ENCODE measurements around the gene ACIN1. TPM values are rescaled to one million over a fixed set of nuclear protein-coding genes. Genes with fewer than 3 reads are reported as not detected.

ACIN1 gene
- total and polyA plus RNA-seq, 2 donors (not counting 1 experiment from before 2014, with no cell fraction given): 75.1 to 94.0 TPM

DNA sequence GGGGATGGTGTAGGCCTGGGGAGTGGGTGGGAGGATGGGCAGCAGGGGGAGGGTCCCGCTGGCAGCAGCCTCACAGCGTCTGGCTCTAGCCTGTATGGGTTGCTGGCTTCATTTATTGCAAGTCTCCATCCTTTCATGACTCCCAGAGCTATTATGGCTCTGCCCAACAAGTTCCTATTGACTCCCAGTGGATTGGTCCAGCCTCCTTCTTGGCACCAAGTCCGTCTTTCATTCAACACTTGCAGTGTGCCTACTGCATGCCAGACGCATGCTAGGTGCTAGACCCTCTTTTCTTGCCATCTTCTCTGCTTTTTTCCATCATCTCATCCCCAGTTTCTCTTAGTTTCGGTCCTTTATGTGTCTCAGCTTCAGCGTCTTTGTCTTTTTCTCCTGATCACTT, 51.8 kb downstream of the ACIN1 start:
- H3K4me1 ChIP-seq (ENCODE audit: control insufficient read depth, extremely low read depth, insufficient read depth, low read length): no peaks in the 10 kb centered on the region
- H3K9me3 ChIP-seq (ENCODE audit: control insufficient read depth, insufficient read depth, low read depth, low read length): no peaks in the 10 kb centered on the region
- H2AFZ ChIP-seq (ENCODE audit: low read length): no peak overlapping the region
- no peaks in the 10 kb centered on the region for H3K79me2 ChIP-seq (ENCODE audit: control insufficient read depth, insufficient read depth, low read length)
- no peak for DNase-seq (ENCODE audit: low read depth in 2 of 2)
- no peak overlapping the region for H3K4me2 ChIP-seq (ENCODE audit: extremely low read depth, insufficient read depth, low read length)
- no peak overlapping the region for H3K27ac ChIP-seq (ENCODE audit: insufficient read depth, low read length)
- H3K27me3 ChIP-seq (ENCODE audit: control insufficient read depth, insufficient read depth, low read length): no peaks in the 10 kb centered on the region
- H3K36me3 ChIP-seq (ENCODE audit: control insufficient read depth, insufficient read depth, low read length): no peaks in the 10 kb centered on the region
- no peaks in the 10 kb centered on the region for H4K20me1 ChIP-seq (ENCODE audit: control insufficient read depth, extremely low read depth, insufficient read depth, low read length)
- TF ChIP-seq EZH2 (IDR thresholded peaks at IDR 0.05; ENCODE audit: low read length, missing control alignments): no peak
- TF ChIP-seq, protein P1, sequence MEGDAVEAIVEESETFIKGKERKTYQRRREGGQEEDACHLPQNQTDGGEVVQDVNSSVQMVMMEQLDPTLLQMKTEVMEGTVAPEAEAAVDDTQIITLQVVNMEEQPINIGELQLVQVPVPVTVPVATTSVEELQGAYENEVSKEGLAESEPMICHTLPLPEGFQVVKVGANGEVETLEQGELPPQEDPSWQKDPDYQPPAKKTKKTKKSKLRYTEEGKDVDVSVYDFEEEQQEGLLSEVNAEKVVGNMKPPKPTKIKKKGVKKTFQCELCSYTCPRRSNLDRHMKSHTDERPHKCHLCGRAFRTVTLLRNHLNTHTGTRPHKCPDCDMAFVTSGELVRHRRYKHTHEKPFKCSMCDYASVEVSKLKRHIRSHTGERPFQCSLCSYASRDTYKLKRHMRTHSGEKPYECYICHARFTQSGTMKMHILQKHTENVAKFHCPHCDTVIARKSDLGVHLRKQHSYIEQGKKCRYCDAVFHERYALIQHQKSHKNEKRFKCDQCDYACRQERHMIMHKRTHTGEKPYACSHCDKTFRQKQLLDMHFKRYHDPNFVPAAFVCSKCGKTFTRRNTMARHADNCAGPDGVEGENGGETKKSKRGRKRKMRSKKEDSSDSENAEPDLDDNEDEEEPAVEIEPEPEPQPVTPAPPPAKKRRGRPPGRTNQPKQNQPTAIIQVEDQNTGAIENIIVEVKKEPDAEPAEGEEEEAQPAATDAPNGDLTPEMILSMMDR (conservative IDR thresholded peaks at IDR 0.05 in 1 of 2, IDR thresholded peaks at IDR 0.05 in 1 of 2; ENCODE audit: low read depth in 1 of 2, low read length in 2 of 2): no peak
- H3K9ac ChIP-seq (ENCODE audit: insufficient read depth, low read length): no peak overlapping the region
- no peak overlapping the region for H3K4me3 ChIP-seq (replicated peaks in 1 of 4; ENCODE audit: control extremely low read depth in 1 of 4, insufficient read depth in 1 of 4, low read depth in 3 of 4, low read length in 4 of 4)

DNA sequence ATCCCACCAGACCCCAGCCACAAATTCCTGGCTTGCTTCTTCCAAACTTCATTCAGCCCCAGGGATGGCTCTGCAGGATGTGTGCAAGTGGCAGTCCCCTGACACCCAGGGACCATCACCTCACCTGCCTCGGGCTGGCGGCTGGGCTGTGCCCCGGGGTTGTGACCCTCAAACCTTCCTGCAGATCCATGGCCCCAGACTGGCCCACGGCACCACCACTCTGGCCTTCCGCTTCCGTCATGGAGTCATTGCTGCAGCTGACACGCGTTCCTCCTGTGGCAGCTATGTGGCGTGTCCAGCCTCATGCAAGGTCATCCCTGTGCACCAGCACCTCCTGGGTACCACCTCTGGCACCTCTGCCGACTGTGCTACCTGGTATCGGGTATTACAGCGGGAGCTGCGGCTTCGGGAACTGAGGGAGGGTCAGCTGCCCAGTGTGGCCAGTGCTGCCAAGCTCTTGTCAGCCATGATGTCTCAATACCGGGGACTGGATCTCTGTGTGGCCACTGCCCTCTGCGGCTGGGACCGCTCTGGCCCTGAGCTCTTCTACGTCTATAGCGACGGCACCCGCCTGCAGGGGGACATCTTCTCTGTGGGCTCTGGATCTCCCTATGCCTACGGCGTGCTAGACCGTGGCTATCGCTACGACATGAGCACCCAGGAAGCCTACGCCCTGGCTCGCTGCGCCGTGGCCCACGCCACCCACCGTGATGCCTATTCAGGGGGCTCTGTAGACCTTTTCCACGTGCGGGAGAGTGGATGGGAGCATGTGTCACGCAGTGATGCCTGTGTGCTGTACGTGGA, 52.6 kb downstream of the ACIN1 start, which contains the start of gene PSMB11:
TSS of gene PSMB11 (plus strand) at position 51 of the 804 bp plus-strand sequence. CDS start at position 65, 14 bp downstream.
- no peak for TF ChIP-seq EZH2 (IDR thresholded peaks at IDR 0.05; ENCODE audit: low read length, missing control alignments)
- TF ChIP-seq, protein P1 (conservative IDR thresholded peaks at IDR 0.05 in 1 of 2, IDR thresholded peaks at IDR 0.05 in 1 of 2; ENCODE audit: low read depth in 1 of 2, low read length in 2 of 2): no peak
- no peak within 1 kb of the TSS for H3K4me2 ChIP-seq (ENCODE audit: extremely low read depth, insufficient read depth, low read length)
- no peaks in the 10 kb centered on the region for H3K4me1 ChIP-seq (ENCODE audit: control insufficient read depth, extremely low read depth, insufficient read depth, low read length)
- H3K4me3 ChIP-seq (replicated peaks in 1 of 4; ENCODE audit: control extremely low read depth in 1 of 4, insufficient read depth in 1 of 4, low read depth in 3 of 4, low read length in 4 of 4): no peak within 1 kb of the TSS
- H3K79me2 ChIP-seq (ENCODE audit: control insufficient read depth, insufficient read depth, low read length): no peaks in the 10 kb centered on the region
- H3K9ac ChIP-seq (ENCODE audit: insufficient read depth, low read length): no peak within 1 kb of the TSS
- no peaks in the 10 kb centered on the region for H3K9me3 ChIP-seq (ENCODE audit: control insufficient read depth, insufficient read depth, low read depth, low read length)
- H3K36me3 ChIP-seq (ENCODE audit: control insufficient read depth, insufficient read depth, low read length): no peaks in the 10 kb centered on the region
- DNase-seq (ENCODE audit: low read depth in 2 of 2): no peak
- no peak within 1 kb of the TSS for H2AFZ ChIP-seq (ENCODE audit: low read length)
- no peaks in the 10 kb centered on the region for H3K27me3 ChIP-seq (ENCODE audit: control insufficient read depth, insufficient read depth, low read length)
- no peaks in the 10 kb centered on the region for H4K20me1 ChIP-seq (ENCODE audit: control insufficient read depth, extremely low read depth, insufficient read depth, low read length)
- H3K27ac ChIP-seq (ENCODE audit: insufficient read depth, low read length): no peak within 1 kb of the TSS

DNA sequence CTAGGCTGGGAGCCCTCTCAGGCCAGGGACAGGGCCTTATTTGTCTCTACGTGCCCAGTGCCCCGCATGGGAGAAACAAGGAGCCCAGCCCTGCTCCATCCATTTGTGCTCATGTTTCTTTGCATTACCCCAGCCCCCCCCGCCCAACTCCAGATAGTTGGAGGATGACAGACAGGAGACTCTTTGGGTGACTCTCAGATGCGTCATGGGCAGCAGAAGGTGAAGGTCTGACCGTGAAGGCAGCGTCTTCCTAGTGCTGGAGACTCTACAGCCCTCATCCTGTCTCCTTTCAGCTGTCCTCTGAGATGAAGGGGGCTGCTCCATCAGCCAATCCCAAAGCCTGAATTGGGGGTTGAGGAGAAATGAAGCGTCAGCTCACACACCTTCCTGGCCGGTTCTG, 53.2 kb downstream of the ACIN1 start:
- H2AFZ ChIP-seq (ENCODE audit: low read length): no peak overlapping the region
- DNase-seq (ENCODE audit: low read depth in 2 of 2): no peak
- no peak overlapping the region for H3K9ac ChIP-seq (ENCODE audit: insufficient read depth, low read length)

More for the DNA sequence above, 53.2 kb downstream of the ACIN1 start:
- TF ChIP-seq, protein P1 (conservative IDR thresholded peaks at IDR 0.05 in 1 of 2, IDR thresholded peaks at IDR 0.05 in 1 of 2; ENCODE audit: low read depth in 1 of 2, low read length in 2 of 2): no peak
- TF ChIP-seq EZH2 (IDR thresholded peaks at IDR 0.05; ENCODE audit: low read length, missing control alignments): no peak
- Histone ChIP-seq H3K4me1 (ENCODE audit: control insufficient read depth, extremely low read depth, insufficient read depth, low read length) (no peaks in the 10 kb centered on the region), H4K20me1 (ENCODE audit: control insufficient read depth, extremely low read depth, insufficient read depth, low read length) (no peaks in the 10 kb centered on the region), H3K4me2 (ENCODE audit: extremely low read depth, insufficient read depth, low read length) (no peak overlapping the region), H3K36me3 (ENCODE audit: control insufficient read depth, insufficient read depth, low read length) (no peaks in the 10 kb centered on the region), H3K4me3 (replicated peaks in 1 of 4; ENCODE audit: control extremely low read depth in 1 of 4, insufficient read depth in 1 of 4, low read depth in 3 of 4, low read length in 4 of 4) (no peak overlapping the region), H3K27ac (ENCODE audit: insufficient read depth, low read length) (no peak overlapping the region), H3K27me3 (ENCODE audit: control insufficient read depth, insufficient read depth, low read length) (no peaks in the 10 kb centered on the region), H3K9me3 (ENCODE audit: control insufficient read depth, insufficient read depth, low read depth, low read length) (no peaks in the 10 kb centered on the region), H3K79me2 (ENCODE audit: control insufficient read depth, insufficient read depth, low read length) (no peaks in the 10 kb centered on the region)

All from fibroblast of lung (primary cell).